Fibroblast of lung (primary cell): Measurements from ENCODE around the gene SGSM2. TPM values are rescaled to one million over a fixed set of nuclear protein-coding genes. Genes with fewer than 3 reads are reported as not detected.

Experiments used
- DNase-seq, 2 donors: peaks; one replicate each; pipeline versions ENCODE4 v3.0.0 to v3.0.0-alpha.2; 2010; ENCODE audit warnings: low read depth in 2 of 2
- H2AFZ ChIP-seq: 2 replicates; pipeline ENCODE4 v1.5.1; 2012; ENCODE audit warnings: low read length, control low read depth, inconsistent platforms
- H3K27ac ChIP-seq: 2 replicates; pipeline ENCODE4 v1.5.1; 2011; ENCODE audit warnings: low read length, control low read depth; ENCODE audit not compliant: insufficient read depth
- H3K27me3 ChIP-seq: 2 replicates; pipeline ENCODE4 v1.5.1; 2011; ENCODE audit warnings: mild to moderate bottlenecking, low read length; ENCODE audit not compliant: control insufficient read depth, insufficient read depth
- H3K36me3 ChIP-seq: 2 replicates; pipeline ENCODE4 v1.5.1; 2011; ENCODE audit warnings: low read length; ENCODE audit not compliant: control insufficient read depth, insufficient read depth
- H3K4me1 ChIP-seq: 2 replicates; pipeline ENCODE4 v1.5.1; 2011; ENCODE audit warnings: low read length; ENCODE audit not compliant: control insufficient read depth, insufficient read depth; ENCODE audit errors: extremely low read depth
- H3K4me2 ChIP-seq: 2 replicates; pipeline ENCODE4 v1.5.1; 2011; ENCODE audit warnings: low read length, control low read depth; ENCODE audit not compliant: insufficient read depth; ENCODE audit errors: extremely low read depth
- H3K4me3 ChIP-seq, 4 experiments: fragments of 200-600 bp in 1 of 4; sonication (generic) in 1 of 4; replicated peaks in 1 of 4; 2 replicates each; pipeline ENCODE4 v1.5.1; 2011 to 2016; ENCODE audit warnings: low read length in 4 of 4, low read depth in 3 of 4, mild to moderate bottlenecking in 3 of 4, control low read depth in 2 of 4, inconsistent platforms in 1 of 4, mixed read lengths in 1 of 4; ENCODE audit not compliant: insufficient read depth in 1 of 4; ENCODE audit errors: control extremely low read depth in 1 of 4
- H3K79me2 ChIP-seq: 2 replicates; pipeline ENCODE4 v1.5.1; 2012; ENCODE audit warnings: mild to moderate bottlenecking, low read length, inconsistent platforms; ENCODE audit not compliant: control insufficient read depth, insufficient read depth
- H3K9ac ChIP-seq: 2 replicates; pipeline ENCODE4 v1.5.1; 2011; ENCODE audit warnings: mild to moderate bottlenecking, low read length, control low read depth; ENCODE audit not compliant: insufficient read depth
- H3K9me3 ChIP-seq: 2 replicates; pipeline ENCODE4 v1.5.1; 2012; ENCODE audit warnings: low read depth, low read length; ENCODE audit not compliant: control insufficient read depth, insufficient read depth
- H4K20me1 ChIP-seq: 2 replicates; pipeline ENCODE4 v1.5.1; 2011; ENCODE audit warnings: low read length; ENCODE audit not compliant: control insufficient read depth, insufficient read depth; ENCODE audit errors: extremely low read depth
- CTCF ChIP-seq, 2 donors: IDR thresholded peaks in 1 of 2; conservative IDR thresholded peaks in 1 of 2; 1 replicate in 1 of 2; 2 replicates in 1 of 2; pipeline ENCODE4 v1.5.1; 2011 to 2012; ENCODE audit warnings: low read length in 2 of 2, control low read depth in 1 of 2, inconsistent platforms in 1 of 2, low read depth in 1 of 2, mild to moderate bottlenecking in 1 of 2
- EZH2 ChIP-seq: IDR thresholded peaks from 2 replicates; pipeline ENCODE4 v1.5.1; 2012; ENCODE audit warnings: low read length, control low read depth, mild to moderate bottlenecking; ENCODE audit errors: missing control alignments
- polyA plus RNA-seq, 2 donors: library from polyadenylated mRNA; depleted of rRNA in 1 of 2; stranded (reverse) in 1 of 2; unstranded in 1 of 2; fragments of >200 nt; gene quantifications; 2 replicates each; pipeline ENCODE4 v1.2.1, GENCODE V29; 2011 to 2012; ENCODE audit warnings: missing spikeins in 1 of 2
- total RNA-seq: library from RNA; depleted of rRNA; stranded (reverse); fragments of >200 nt; gene quantifications from 2 replicates; pipeline ENCODE4 v1.2.1, GENCODE V29; 2014

SGSM2 gene
- total and polyA plus RNA-seq, 2 donors (not counting 1 experiment from before 2014, with no cell fraction given): 23.4 to 31.5 TPM

GRCh38 chr17:2385240-2386210, 48.2 kb downstream of the SGSM2 start:
- TF ChIP-seq CTCF (conservative IDR thresholded peaks at IDR 0.05 in 1 of 2, IDR thresholded peaks at IDR 0.05 in 1 of 2; ENCODE audit: low read depth in 1 of 2, low read length in 2 of 2) (no peak), EZH2 (no peak)
- Histone ChIP-seq H3K27me3 (no peaks in the 10 kb centered on the region), H3K9ac (no peak overlapping the region), H3K4me2 (no peak overlapping the region), H3K9me3 (no peaks in the 10 kb centered on the region), H3K27ac (no peak overlapping the region), H3K4me3 (no peak overlapping the region), H4K20me1 (no peaks in the 10 kb centered on the region), H2AFZ (no peak overlapping the region), H3K79me2 (peaks cover 2% of the 10 kb centered on the region), H3K4me1 (no peaks in the 10 kb centered on the region), H3K36me3 (peaks cover 16% of the 10 kb centered on the region)
- no peak for DNase-seq

GRCh38 chr17:2386400-2387085, 49.2 kb downstream of the SGSM2 start:
- Histone ChIP-seq H3K27me3 (no peaks in the 10 kb centered on the region), H4K20me1 (no peaks in the 10 kb centered on the region), H3K9ac (no peak overlapping the region), H3K4me3 (no peak overlapping the region), H3K4me2 (no peak overlapping the region), H3K27ac (no peak overlapping the region), H3K36me3 (peaks cover 16% of the 10 kb centered on the region), H2AFZ (no peak overlapping the region), H3K9me3 (no peaks in the 10 kb centered on the region), H3K79me2 (peaks cover 2% of the 10 kb centered on the region), H3K4me1 (peaks cover 4% of the 10 kb centered on the region)
- no peak for TF ChIP-seq CTCF (conservative IDR thresholded peaks at IDR 0.05 in 1 of 2, IDR thresholded peaks at IDR 0.05 in 1 of 2; ENCODE audit: low read depth in 1 of 2, low read length in 2 of 2)
- TF ChIP-seq EZH2: no peak
- no peak for DNase-seq
